Nephron (organoid): ENCODE results near the gene B4GALNT3.

Source experiments
- H3K27ac Mint-ChIP-seq, 3 experiments: 2 replicates each; pipeline ENCODE4 v1.8.0; 2020; ENCODE audit warnings: mixed read lengths in 3 of 3, mild to moderate bottlenecking in 2 of 3, moderate library complexity in 1 of 3
- H3K27me3 Mint-ChIP-seq: 2 replicates; pipeline ENCODE4 v1.8.0; 2021; ENCODE audit warnings: low read depth, mild to moderate bottlenecking, moderate library complexity, mixed read lengths
- H3K36me3 Mint-ChIP-seq: 2 replicates; pipeline ENCODE4 v1.8.0; 2020; ENCODE audit warnings: low read depth, mixed read lengths
- H3K4me1 Mint-ChIP-seq: 2 replicates; pipeline ENCODE4 v1.8.0; 2020; ENCODE audit warnings: mixed read lengths
- H3K4me3 Mint-ChIP-seq, 3 experiments: 2 replicates each; pipeline ENCODE4 v1.8.0; 2020; ENCODE audit warnings: mild to moderate bottlenecking in 3 of 3, mixed read lengths in 3 of 3, moderate library complexity in 2 of 3
- H3K9me3 Mint-ChIP-seq: 2 replicates; pipeline ENCODE4 v1.8.0; 2020; ENCODE audit warnings: mixed read lengths
- CTCF ChIP-seq, 3 experiments: fragments of 200-600 bp; sonication (generic); IDR thresholded peaks; one replicate each; pipeline ENCODE4 v1.5.0; 2021; ENCODE audit warnings: antibody characterized with exemption in 3 of 3; ENCODE audit not compliant: unreplicated experiment in 3 of 3

The B4GALNT3 gene

DNA sequence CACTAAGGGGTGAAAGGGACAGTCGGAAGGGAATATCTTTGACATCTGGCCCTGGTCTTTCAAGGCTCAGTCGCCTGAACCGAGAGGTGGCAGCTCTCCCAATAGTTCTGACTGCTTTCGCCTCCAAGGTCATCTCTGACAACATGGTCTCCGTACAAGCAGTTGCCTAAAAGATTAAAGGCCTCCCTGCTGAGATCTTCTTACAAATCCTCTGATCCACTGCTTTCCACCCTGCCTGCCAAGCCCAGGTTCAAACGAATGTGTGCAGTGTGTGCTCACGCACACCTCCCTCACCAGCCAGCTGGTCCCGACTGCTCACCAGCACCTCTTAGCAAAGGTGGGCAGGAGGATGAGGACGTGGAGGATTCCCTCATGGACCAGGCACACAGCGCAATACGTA lies 10.4 kb downstream of the B4GALNT3 start:
- Mint-ChIP-seq H3K36me3 (no peaks in the 10 kb centered on the region), H3K9me3 (no peaks in the 10 kb centered on the region), H3K4me3 (no peak overlapping the region), H3K27me3 (peaks cover 8% of the 10 kb centered on the region), H3K4me1 (peaks cover 49% of the 10 kb centered on the region), H3K27ac (no peak overlapping the region)
- TF ChIP-seq CTCF (IDR thresholded peaks at IDR 0.05; ENCODE audit: unreplicated experiment in 3 of 3), result no peak

GRCh38 chr12:473198-473597 lies 13.5 kb downstream of the B4GALNT3 start:
- Mint-ChIP-seq H3K4me3 (no peak overlapping the region), H3K9me3 (no peaks in the 10 kb centered on the region), H3K36me3 (no peaks in the 10 kb centered on the region), H3K27me3 (no peaks in the 10 kb centered on the region), H3K4me1 (peaks cover 38% of the 10 kb centered on the region), H3K27ac (no peak overlapping the region)
- no peak for TF ChIP-seq CTCF (IDR thresholded peaks at IDR 0.05; ENCODE audit: unreplicated experiment in 3 of 3)

DNA sequence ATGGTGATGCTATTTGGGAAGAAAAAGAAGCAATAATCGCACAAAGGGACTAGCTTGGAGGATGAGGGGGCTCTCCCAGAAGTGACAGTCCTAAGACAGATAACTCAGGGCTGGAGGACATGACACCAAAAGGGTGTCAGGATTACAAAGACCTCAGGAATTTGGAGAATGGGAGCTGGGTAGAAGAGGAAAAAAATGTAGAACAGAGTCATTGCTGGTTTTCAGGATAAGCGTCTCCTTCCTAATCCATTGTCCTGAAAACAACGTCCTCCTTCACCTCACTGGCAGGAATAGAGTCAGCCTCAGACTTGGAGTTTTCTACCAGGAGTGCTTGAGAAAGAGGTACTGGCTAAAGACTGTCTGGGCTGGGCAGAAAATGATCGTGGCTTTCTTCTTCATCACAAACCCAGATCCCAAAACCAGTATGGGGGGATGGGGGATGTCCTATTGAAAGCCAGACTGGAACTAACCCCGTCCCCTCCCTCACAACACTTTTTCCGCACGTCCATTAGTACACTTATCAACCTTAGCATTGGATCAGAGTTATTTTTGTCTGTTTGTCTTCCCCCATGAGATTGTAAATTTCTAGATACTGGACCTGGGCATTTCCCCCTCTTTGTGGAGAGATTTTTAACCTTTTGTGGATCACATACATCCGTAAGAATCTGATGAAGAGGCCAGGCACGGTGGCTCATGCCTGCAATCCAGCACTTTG lies 14.3 kb downstream of the B4GALNT3 start:
- H3K4me3 Mint-ChIP-seq, result no peak overlapping the region
- H3K9me3 Mint-ChIP-seq, result no peaks in the 10 kb centered on the region
- no peaks in the 10 kb centered on the region for H3K36me3 Mint-ChIP-seq
- H3K4me1 Mint-ChIP-seq, result peaks cover 32% of the 10 kb centered on the region
- TF ChIP-seq CTCF (IDR thresholded peaks at IDR 0.05; ENCODE audit: unreplicated experiment in 3 of 3), result no peak
- no peaks in the 10 kb centered on the region for H3K27me3 Mint-ChIP-seq
- no peak overlapping the region for H3K27ac Mint-ChIP-seq

- H3K27ac Mint-ChIP-seq, result peak overlapping the region in 1 of 3 experiments; percentile 1
- no peak overlapping the region for H3K4me3 Mint-ChIP-seq
- H3K4me1 Mint-ChIP-seq, result peaks cover 29% of the 10 kb centered on the region
- no peaks in the 10 kb centered on the region for H3K9me3 Mint-ChIP-seq
- H3K27me3 Mint-ChIP-seq, result no peaks in the 10 kb centered on the region
- no peaks in the 10 kb centered on the region for H3K36me3 Mint-ChIP-seq
- TF ChIP-seq CTCF (IDR thresholded peaks at IDR 0.05; ENCODE audit: unreplicated experiment in 3 of 3), result no peak
Observed at GRCh38 chr12:475286-475685, 15.5 kb downstream of the B4GALNT3 start.

- TF ChIP-seq CTCF (IDR thresholded peaks at IDR 0.05; ENCODE audit: unreplicated experiment in 3 of 3), result no peak
- Mint-ChIP-seq H3K27me3 (peaks cover 8% of the 10 kb centered on the region), H3K4me1 (peaks cover 34% of the 10 kb centered on the region), H3K9me3 (no peaks in the 10 kb centered on the region), H3K36me3 (no peaks in the 10 kb centered on the region), H3K27ac (peak overlapping the region in 1 of 3 experiments; percentile 13), H3K4me3 (no peak overlapping the region)
Observed at GRCh38 chr12:479161-479560, 19.4 kb downstream of the B4GALNT3 start.
